Neutrophil (primary cell): ENCODE results near the gene DIS3L2.
"Not testable (repeated sequence)": the region's sequence is repeated elsewhere in the genome, so short reads cannot be mapped to it uniquely, and the experiment has no call there.

Experiments used
- H3K27ac ChIP-seq: fragments of 200-600 bp; sonication (generic); 2 replicates; pipeline ENCODE4 v1.5.1; 2016; ENCODE audit warnings: mild to moderate bottlenecking, moderate library complexity
- H3K27me3 ChIP-seq: fragments of 200-600 bp; sonication (generic); 2 replicates; pipeline ENCODE4 v1.6.0; 2016; ENCODE audit warnings: mild to moderate bottlenecking
- H3K36me3 ChIP-seq: fragments of 200-600 bp; sonication (generic); 2 replicates; pipeline ENCODE4 v1.5.1; 2017
- H3K4me1 ChIP-seq, 2 experiments: fragments of 200-600 bp in 1 of 2; sonication (generic) in 1 of 2; 1 replicate in 1 of 2; 2 replicates in 1 of 2; pipeline versions ENCODE4 v1.5.1 to v1.6.1; 2013 to 2016; ENCODE audit warnings: low read depth in 1 of 2, low read length in 1 of 2, mild to moderate bottlenecking in 1 of 2, moderate library complexity in 1 of 2; ENCODE audit not compliant: control insufficient read depth in 1 of 2, insufficient read depth in 1 of 2
- H3K4me3 ChIP-seq, 2 experiments: fragments of 200-600 bp in 1 of 2; sonication (generic) in 1 of 2; 1 replicate in 1 of 2; 2 replicates in 1 of 2; pipeline ENCODE4 v1.5.1; 2013 to 2016; ENCODE audit warnings: low read depth in 1 of 2, low read length in 1 of 2, mild to moderate bottlenecking in 1 of 2, moderate library complexity in 1 of 2
- H3K9me3 ChIP-seq: fragments of 200-600 bp; sonication (generic); 2 replicates; pipeline ENCODE4 v1.5.1; 2016
- TF ChIP-seq, protein P1 (sequence below): fragments of 200-600 bp; sonication (generic); IDR thresholded peaks from 2 replicates; pipeline ENCODE4 v1.5.1; 2016; ENCODE audit warnings: antibody characterized with exemption

DIS3L2 gene

DNA sequence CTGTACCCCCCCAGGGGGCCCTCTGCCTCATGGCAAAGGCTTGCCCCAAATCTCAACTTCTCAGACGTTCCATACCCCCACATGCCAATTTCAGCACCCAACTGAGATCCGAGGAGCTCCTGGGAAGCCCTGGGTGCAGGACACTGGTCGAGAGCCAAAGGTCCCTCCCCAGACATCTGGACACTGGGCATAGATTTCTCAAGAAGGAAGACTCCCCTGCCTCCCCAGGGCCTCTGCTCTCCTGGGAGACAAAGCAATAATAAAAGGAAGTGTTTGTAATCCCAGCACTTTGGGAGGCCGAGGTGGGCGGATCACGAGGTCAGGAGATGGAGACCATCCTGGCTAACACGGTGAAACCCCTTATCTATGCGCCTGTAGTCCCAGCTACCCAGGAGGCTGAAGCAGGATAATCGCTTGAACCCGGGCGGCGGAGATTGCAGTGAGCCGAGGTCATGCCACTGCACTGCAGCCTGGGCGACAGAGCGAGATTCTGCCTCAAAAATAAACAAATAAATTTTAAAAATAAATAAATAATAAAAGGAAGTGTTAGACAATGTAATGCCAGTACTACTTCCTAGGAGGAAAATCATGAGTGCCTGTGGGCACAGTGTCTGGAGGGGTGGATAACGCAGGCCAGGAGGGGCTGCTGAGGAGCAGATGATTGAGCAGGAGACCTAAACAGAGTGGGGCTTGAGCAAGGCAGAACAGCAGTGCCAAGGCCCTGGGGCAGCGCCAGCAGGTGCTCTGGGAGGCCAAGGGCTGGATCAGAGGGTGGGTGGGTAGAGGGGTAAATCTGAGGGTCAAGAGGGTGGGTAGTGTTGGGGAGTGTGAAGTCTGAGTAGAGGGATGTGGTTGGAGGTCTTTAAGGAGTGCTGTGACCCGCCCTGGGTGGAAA lies 421.1 kb downstream of the DIS3L2 start:
- H3K27ac ChIP-seq = no peak overlapping the region
- peaks cover 72% of the 10 kb centered on the region for H3K27me3 ChIP-seq
- H3K4me3 ChIP-seq = no peak overlapping the region
- TF ChIP-seq, protein P1, sequence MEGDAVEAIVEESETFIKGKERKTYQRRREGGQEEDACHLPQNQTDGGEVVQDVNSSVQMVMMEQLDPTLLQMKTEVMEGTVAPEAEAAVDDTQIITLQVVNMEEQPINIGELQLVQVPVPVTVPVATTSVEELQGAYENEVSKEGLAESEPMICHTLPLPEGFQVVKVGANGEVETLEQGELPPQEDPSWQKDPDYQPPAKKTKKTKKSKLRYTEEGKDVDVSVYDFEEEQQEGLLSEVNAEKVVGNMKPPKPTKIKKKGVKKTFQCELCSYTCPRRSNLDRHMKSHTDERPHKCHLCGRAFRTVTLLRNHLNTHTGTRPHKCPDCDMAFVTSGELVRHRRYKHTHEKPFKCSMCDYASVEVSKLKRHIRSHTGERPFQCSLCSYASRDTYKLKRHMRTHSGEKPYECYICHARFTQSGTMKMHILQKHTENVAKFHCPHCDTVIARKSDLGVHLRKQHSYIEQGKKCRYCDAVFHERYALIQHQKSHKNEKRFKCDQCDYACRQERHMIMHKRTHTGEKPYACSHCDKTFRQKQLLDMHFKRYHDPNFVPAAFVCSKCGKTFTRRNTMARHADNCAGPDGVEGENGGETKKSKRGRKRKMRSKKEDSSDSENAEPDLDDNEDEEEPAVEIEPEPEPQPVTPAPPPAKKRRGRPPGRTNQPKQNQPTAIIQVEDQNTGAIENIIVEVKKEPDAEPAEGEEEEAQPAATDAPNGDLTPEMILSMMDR = no peak
- H3K4me1 ChIP-seq = no peaks in the 10 kb centered on the region
- no peaks in the 10 kb centered on the region for H3K9me3 ChIP-seq
- no peaks in the 10 kb centered on the region for H3K36me3 ChIP-seq

DNA sequence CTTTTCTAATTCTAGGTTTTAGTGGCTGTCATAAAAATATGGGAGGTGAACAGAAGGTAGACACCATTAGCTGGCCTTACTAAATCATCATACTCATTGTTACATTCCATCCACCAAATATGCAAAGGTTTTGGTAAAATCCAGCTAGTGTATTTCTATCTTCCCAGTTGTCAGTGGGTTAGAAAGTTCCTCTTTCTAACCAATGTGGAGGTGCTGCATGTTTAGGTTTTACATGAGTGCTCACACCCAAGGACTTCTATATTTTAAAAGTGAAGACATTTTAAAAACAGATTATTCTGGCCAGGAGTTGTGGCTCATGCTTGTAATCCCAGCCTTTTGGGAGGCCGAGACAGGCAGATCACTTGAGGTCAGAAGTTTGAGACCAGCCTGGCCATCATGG lies 423.0 kb downstream of the DIS3L2 start:
- Histone ChIP-seq H3K4me1 (no peaks in the 10 kb centered on the region), H3K4me3 (no peak overlapping the region), H3K9me3 (no peaks in the 10 kb centered on the region), H3K27ac (no peak overlapping the region), H3K27me3 (peaks cover 86% of the 10 kb centered on the region), H3K36me3 (no peaks in the 10 kb centered on the region)
- TF ChIP-seq, protein P1 = no peak

DNA sequence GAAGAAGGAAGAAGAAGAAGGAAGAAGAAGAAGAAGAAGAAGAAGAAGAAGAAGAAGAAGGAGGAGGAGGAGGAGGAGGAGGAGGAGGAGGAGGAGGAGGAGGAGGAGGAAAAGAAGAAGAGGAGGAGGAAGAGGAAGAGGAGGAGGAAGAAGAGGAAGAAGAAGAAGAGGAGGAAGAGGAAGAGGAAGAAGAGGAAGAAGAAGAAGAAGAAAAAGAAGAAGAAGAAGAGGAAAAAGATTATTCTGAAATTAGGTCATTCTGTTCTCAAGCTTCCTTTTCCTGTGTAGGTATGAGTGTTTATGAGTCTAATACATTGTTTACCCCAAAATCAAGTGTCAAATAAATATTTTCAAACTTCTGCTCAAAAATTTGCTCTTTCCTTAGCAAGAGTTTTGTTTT lies 423.5 kb downstream of the DIS3L2 start:
- H3K27me3 ChIP-seq = peaks cover 86% of the 10 kb centered on the region
- not testable (repeated sequence) for H3K9me3 ChIP-seq, H3K4me3 ChIP-seq, H3K4me1 ChIP-seq, H3K36me3 ChIP-seq, H3K27ac ChIP-seq

DNA sequence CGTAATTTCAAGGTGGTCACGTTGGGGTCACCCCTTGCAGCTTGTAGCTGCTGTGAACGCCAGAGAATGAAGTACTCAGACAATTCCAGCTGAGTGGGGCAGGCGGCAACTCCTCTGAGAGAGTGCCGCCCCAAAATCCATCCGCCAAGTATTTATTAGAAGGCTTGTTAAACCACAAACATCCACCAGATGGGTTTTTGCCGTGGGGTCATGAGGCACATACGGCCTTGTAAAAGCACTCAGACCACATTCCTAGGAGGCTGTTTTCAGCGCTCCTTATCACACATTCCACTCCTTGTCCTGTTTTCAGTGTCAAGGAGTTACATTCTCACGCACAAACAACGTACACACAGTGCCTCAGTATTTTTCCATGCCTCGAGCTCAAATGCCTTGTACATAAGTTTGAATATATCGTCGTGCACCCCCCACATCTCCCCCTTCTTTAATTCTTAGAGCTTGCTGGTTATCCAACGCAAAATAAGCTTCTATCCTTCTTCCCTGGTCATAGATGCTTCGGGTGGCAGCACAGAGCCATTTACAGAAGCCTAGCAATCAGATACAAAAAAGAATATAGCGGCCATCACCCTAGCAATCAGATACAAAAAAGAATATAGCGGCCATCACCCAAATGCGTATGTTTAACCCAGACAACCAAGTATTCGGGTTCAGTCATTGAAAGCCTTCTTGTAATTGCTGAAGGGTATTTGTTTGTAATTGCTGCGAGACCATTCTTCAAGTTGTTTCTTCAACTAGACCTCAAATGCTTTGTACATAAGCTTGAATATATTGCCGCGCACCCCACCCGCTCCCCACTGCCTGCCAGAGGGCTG lies 424.4 kb downstream of the DIS3L2 start:
- Histone ChIP-seq H3K4me3 (no peak overlapping the region), H3K4me1 (no peaks in the 10 kb centered on the region), H3K36me3 (no peaks in the 10 kb centered on the region), H3K27me3 (peaks cover 89% of the 10 kb centered on the region), H3K27ac (no peak overlapping the region), H3K9me3 (no peaks in the 10 kb centered on the region)
- TF ChIP-seq, protein P1 = no peak

DNA sequence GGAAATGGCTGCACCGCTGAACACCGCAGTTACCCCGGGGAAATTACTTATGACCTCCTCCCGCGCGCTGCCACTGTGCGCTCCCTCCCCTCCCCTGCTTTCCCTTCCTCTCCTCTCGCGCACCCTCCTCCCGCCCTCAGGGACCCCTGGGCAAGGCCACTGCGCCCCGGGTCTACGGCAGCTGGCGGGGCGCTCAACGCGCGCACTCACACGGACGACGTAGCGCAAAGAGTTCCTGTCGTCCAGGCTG lies 424.9 kb downstream of the DIS3L2 start:
- Histone ChIP-seq H3K4me1 (no peaks in the 10 kb centered on the region), H3K9me3 (no peaks in the 10 kb centered on the region), H3K4me3 (no peak overlapping the region), H3K27me3 (peaks cover 89% of the 10 kb centered on the region), H3K27ac (no peak overlapping the region), H3K36me3 (no peaks in the 10 kb centered on the region)
- TF ChIP-seq, protein P1 = no peak
